Right renal cortex interstitium (tissue), 3 donors: ENCODE measurements around the gene SETD3. TPM values are rescaled to one million over a fixed set of nuclear protein-coding genes. Genes with fewer than 3 reads are reported as not detected.

Experiments used
- DNase-seq, 3 donors: peaks; one replicate each; pipeline ENCODE4 v3.0.0-alpha.2; 2013; ENCODE audit warnings: low read depth in 3 of 3, low spot score in 2 of 3
- polyA plus RNA-seq, 3 donors: library from polyadenylated mRNA; unstranded; fragments of 120-200 nt; gene quantifications; one replicate each; pipeline ENCODE4 v1.2.1, GENCODE V29; 2013; ENCODE audit not compliant: insufficient read length in 3 of 3

SETD3 gene
- polyA plus RNA-seq, 3 donors, result 59.1 to 66.2 (median 65.6) TPM

- no peak for DNase-seq
Measured at GRCh38 chr14:99502989-99503421, 22.3 kb upstream of the SETD3 start.

DNA sequence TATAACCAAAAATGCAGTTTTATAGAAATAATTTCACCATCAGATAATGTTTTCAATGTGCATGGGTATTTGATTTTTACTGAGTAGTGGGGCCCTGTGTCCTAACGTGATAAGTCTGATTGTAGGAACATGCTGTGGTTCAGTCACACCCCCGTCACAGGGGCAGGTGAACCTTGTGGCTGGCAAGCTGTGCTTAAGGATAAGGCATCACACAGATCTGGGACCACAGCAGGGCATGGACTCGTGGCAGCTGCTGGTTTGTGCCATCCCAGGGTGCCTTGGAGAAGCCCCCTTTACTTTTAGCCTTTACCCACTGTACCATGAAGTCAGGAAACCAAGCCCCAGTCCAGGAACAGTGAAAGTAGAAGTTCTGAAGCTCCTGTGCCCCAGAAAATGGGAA, 17.2 kb upstream of the SETD3 start:
- DNase-seq, result no peak

- no peak for DNase-seq
Measured at GRCh38 chr14:99497341-99497740, 16.7 kb upstream of the SETD3 start.

DNA sequence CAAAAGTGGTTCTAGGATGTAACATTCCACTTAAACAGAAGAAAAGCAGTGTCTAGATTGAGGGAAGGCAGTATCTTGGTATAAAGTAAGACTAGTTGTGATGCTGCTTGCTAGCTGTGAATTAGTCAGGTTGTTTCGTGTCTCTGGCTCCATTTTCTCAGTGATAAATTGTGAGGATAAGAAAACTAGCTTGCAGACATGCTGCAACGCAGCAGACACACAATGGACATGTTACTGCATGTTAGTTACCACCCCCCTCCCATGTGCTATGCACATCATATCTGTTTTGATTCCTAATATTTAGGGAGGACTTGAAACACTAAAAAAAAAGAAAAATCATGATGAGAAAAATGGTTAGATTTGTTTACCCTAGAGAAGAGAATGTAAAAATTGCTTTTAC, 3.4 kb upstream of the SETD3 start:
- no peak for DNase-seq

DNA sequence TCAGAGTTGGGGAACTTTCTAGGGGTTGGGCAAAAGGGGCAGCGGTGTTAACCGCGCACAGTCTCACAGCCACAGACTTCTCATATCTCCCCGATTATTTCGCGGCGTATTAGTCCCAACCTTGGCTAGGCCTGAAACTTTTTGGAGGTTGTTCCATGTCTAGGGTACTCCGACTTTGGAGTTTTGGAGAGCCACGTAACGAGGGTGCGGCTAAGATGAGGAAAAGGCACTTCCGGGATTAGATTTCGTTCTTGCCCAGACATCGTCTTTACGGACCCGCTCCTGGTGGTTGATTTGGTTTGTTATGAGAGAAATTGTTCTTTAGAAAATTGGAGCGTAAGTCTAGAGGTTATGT, 1.1 kb upstream of the SETD3 start:
- DNase-seq, result no peak

DNA sequence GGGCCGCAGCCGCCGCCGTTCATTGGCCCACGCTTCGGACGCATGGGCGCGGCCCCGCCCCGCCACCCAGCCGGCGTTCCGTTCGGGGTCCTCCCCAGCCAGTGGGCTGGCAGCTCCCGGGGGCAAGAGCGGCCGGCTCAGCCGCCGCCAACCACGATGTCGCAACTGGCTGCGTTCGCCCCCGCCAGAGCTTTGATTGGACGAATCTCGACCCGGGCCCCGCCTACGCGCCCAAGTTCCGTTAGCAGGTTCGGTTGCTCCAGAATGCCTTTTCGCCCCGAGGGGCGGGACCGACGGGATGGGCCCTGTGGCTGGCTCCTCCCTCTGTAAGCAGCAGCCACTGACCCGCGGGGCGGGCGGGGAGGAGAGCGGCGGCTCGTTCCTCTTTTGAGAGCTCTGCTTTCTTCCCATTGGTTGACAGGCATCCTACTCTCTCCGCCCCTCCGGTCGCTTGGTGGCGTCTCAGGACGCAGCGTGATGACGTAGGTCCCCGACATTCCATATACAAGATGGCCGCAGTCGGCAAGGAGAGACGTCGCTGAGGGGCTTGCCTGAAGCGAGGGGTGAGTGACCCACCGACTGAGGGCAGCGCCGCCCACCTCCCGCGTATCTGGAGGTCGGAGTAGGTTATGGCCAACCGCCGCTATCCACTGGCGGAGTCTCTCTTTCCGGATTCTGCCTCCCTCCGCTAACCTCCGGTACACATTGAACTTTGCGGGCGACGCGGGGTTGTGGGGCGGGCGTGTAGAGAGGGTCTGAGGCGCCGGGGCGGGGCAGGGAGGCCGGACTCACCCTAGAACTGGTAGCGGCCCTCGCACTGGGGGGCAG, 472 bp upstream of the SETD3 start, which contains the start of gene CCNK:
TSS of gene CCNK (plus strand) at position 493 of the 828 bp plus-strand sequence. CDS start 11,269 bp downstream, outside the sequence.
- DNase-seq, result peak; percentile 99

DNA sequence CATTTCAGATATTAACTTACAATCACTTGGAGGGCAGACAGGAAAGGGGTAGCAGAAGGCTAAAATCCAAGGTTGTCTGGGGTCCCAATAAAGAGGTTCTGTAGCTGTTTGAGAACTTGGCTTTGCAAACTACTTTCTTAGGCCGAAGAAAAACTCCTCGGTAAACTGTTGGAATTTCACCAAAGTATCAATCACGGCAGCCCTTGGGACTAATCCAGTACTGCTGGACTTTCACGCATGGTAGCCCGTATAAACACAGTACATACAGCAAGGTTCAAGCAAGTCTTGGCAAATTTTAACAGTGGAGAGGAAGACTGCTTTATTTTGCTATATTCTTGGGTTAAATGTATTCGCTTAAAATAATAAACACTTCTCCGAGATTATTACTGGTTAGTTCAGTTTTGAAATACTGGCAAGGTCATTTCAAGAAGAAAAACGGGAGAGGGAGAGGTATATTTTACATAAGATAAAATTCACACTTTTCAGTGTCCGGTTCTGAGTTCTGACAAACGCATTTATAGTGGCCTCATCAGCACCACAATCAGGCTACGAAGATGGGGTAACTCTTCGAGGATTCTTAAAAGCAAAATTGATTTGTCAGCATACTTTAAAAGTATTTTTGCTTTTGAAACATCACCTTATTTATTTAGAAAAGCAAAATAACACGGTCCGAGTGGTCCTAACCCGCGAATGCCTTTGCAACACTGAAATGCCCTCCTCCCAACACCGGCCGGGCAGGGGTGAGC, 1.3 kb downstream of the SETD3 start:
- DNase-seq, result peak in 1 of 3 donors; percentile 17

DNA sequence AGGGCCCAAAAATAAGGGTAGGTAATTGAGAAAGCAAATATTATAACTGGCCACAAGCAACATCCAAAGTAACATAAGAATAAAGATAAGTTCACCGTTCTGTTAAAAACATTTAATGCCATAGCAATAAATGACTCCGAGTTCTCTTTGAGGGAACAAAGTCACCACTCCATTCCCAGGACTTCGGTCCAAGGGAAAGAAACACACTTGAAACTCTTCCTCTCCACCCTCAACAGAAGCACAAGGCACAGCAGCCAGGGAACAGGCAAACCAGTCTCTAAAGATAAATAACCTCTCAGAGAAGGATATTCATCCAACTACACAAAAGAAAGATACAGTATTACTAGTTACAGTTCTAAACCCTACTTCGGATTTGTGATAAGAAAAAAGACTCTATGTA, 2.5 kb downstream of the SETD3 start:
- no peak for DNase-seq

DNA sequence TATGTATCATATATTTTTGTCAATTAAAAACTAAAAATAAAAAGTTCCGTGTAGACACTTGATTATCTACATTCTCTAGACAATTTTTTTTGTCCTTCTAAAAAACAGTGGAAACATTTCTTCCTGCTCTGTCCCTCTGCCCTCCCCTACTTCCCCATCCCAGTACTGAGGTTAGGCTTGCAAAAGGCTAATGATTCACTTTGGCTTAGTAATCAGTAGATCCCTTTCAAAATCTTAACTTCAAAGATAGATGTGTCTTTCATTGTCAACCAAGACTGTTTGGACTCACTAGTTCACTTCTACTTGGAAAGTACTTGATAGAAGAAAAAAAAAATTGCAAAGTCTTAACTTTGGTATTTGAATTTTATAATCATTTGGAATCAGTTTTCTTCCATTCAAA, 3.8 kb downstream of the SETD3 start:
- no peak for DNase-seq

GRCh38 chr14:99475660-99476059, 5.0 kb downstream of the SETD3 start:
- DNase-seq, result no peak

GRCh38 chr14:99475179-99475578, 5.5 kb downstream of the SETD3 start:
- DNase-seq, result no peak

- DNase-seq, result no peak
Measured at GRCh38 chr14:99473458-99473857, 7.2 kb downstream of the SETD3 start.

DNA sequence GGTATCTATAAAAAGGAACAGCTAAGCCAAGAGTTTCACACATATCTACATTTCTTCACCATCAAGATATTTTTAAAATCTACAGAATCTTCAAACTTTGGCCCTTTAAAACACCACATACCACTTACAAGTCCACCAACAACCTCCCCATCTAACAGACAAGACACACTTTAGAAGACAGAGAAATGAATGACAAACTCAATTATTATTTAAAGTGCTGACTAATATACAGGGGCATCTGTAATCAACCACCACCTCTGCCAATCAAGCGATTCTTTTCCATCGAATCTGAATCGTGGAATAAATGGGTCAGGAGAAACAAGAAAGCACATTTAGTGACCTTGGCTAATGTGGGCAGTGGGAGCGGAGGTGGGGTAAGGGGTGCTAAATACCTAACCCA, 7.7 kb downstream of the SETD3 start:
- no peak for DNase-seq

- DNase-seq, result no peak
Measured at GRCh38 chr14:99471731-99472130, 8.9 kb downstream of the SETD3 start.

GRCh38 chr14:99468836-99469592, 11.6 kb downstream of the SETD3 start:
- no peak for DNase-seq

- no peak for DNase-seq
Measured at GRCh38 chr14:99468081-99468480, 12.6 kb downstream of the SETD3 start.

DNA sequence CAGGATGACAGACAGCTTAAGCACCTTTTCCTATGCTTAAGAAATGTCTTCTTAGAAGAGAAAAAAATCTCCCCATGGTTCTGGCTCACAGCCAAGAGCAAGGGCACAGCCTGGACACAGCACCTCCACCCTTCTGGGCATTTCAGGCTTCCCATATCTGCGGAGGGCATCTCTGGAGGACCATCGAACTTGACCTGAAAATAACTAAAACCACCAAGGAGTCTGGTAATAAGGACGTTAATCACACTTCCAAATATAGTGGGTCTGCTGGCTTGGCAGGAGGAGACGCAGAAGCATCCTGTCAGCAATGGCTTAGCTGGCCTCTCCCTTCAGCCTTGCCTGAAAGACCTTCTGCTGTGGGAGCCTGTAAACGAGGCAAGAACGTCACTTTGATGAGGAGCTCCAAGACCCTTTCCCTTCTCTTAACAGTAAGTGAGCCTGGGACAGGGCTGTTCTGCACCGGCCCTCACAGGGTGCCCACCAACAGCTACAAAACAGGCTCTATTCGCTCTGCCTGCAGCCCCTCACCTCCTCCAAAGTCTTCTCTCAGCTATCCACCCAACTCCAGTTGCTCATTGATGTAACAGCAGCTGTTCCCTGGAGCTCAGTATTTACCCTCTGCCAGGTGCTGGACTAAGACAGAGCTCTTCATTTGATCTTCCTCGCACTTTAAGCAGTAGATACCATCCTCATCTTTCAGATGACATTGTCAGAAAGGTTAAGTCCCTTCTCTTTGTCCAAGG, 13.2 kb downstream of the SETD3 start:
- no peak for DNase-seq

- no peak for DNase-seq
Measured at GRCh38 chr14:99466758-99467157, 13.9 kb downstream of the SETD3 start.

GRCh38 chr14:99465288-99465687, 15.4 kb downstream of the SETD3 start:
- DNase-seq, result no peak

DNA sequence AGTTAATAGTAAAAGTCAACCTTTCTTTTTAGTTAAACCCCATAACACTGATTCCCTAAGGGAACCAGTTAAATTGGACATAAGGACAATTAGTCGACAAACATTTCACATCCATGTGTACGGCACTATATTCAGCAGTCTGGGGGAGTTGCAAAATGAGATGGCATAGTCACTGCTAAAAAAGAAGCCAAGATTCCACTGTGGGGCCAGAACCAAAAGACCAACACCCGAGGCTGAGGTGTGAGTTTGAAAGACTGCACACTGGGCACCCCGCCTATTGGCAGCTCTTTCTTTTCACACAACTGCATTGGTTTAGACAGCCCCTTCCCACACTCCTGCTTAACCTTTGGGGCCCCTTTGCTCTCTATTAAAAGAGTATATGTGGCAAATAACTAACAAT, 16.7 kb downstream of the SETD3 start:
- no peak for DNase-seq

- DNase-seq, result no peak
Measured at GRCh38 chr14:99462210-99462609, 18.4 kb downstream of the SETD3 start.
